HepG2 (cell line): Measurements from ENCODE around the gene GLYR1. TPM values are rescaled to one million over a fixed set of nuclear protein-coding genes. Genes with fewer than 3 reads are reported as not detected.

ENCODE experiments used
- ARNTL ChIP-seq: sonication (generic); formaldehyde crosslinking; IDR thresholded peaks from 2 replicates; pipeline ENCODE4 v1.4.0; 2020; ENCODE audit warnings: mild to moderate bottlenecking, missing genetic modification reagents
- ATAD3A ChIP-seq: sonication (generic); formaldehyde crosslinking; IDR thresholded peaks from 2 replicates; pipeline ENCODE4 v1.4.0; 2020; ENCODE audit warnings: missing genetic modification reagents
- BRCA1 ChIP-seq: sonication (generic); formaldehyde crosslinking; IDR thresholded peaks from 2 replicates; pipeline ENCODE4 v1.4.0; 2020; ENCODE audit warnings: missing genetic modification reagents
- ELK4 ChIP-seq: sonication (generic); formaldehyde crosslinking; IDR thresholded peaks from 2 replicates; pipeline ENCODE4 v1.9.0; 2021; ENCODE audit warnings: missing genetic modification reagents, borderline replicate concordance
- ETV6 ChIP-seq: sonication (generic); formaldehyde crosslinking; conservative IDR thresholded peaks from 2 replicates; pipeline ENCODE4 v1.4.0; 2020; ENCODE audit warnings: missing genetic modification reagents
- HIVEP1 ChIP-seq: sonication (generic); formaldehyde crosslinking; IDR thresholded peaks from 2 replicates; pipeline ENCODE4 v1.4.0; 2020; ENCODE audit warnings: mild to moderate bottlenecking, missing genetic modification reagents
- IKZF1 ChIP-seq: fragments of 450-650 bp; IDR thresholded peaks from 2 replicates; pipeline ENCODE4 v1.7.1; 2016
- MBNL3 ChIP-seq: fragments of 250-450 bp; sonication (Bioruptor Pico); conservative IDR thresholded peaks from 2 replicates; pipeline ENCODE4 v1.8.0; 2022; ENCODE audit warnings: mild to moderate bottlenecking, inconsistent platforms
- MTERF4 ChIP-seq: sonication (generic); formaldehyde crosslinking; IDR thresholded peaks from 2 replicates; pipeline ENCODE4 v1.8.0; 2023; ENCODE audit warnings: mild to moderate bottlenecking, missing genetic modification reagents
- NFKBIZ ChIP-seq: IDR thresholded peaks from 2 replicates; pipeline ENCODE4 v1.6.1; 2018; ENCODE audit warnings: missing genetic modification reagents, missing compliant biosample characterization
- POLR2AphosphoS5 ChIP-seq: IDR thresholded peaks from 2 replicates; pipeline ENCODE4 v1.6.1; 2012; ENCODE audit warnings: low read depth, low read length
- RBM39 ChIP-seq: fragments of 200-400 bp; formaldehyde crosslinking; IDR thresholded peaks from one replicate; pipeline ENCODE4 v1.6.1; 2018; ENCODE audit warnings: antibody characterized with exemption, mild to moderate bottlenecking, low read depth, low read length; ENCODE audit not compliant: poor library complexity, severe bottlenecking
- SALL1 ChIP-seq: sonication (generic); formaldehyde crosslinking; IDR thresholded peaks from 2 replicates; pipeline ENCODE4 v1.8.0; 2022; ENCODE audit warnings: mild to moderate bottlenecking, missing genetic modification reagents
- SKI ChIP-seq: fragments of 450-650 bp; IDR thresholded peaks from one replicate; pipeline ENCODE4 v1.6.1; 2018; ENCODE audit warnings: mild to moderate bottlenecking; ENCODE audit not compliant: partially characterized antibody
- SMAD9 ChIP-seq: sonication (generic); formaldehyde crosslinking; IDR thresholded peaks from 2 replicates; pipeline ENCODE4 v1.5.1; 2020; ENCODE audit warnings: mild to moderate bottlenecking, missing genetic modification reagents
- TAF1 ChIP-seq: sonication (generic); formaldehyde crosslinking; IDR thresholded peaks from 2 replicates; pipeline ENCODE4 v1.4.0; 2020; ENCODE audit warnings: missing genetic modification reagents
- TBX3 ChIP-seq: fragments of 450-650 bp; IDR thresholded peaks from 2 replicates; pipeline ENCODE4 v1.6.1; 2017; ENCODE audit warnings: antibody characterized with exemption, mild to moderate bottlenecking, inconsistent platforms, borderline replicate concordance
- WIZ ChIP-seq: sonication (generic); formaldehyde crosslinking; IDR thresholded peaks from 2 replicates; pipeline ENCODE4 v1.5.1; 2020; ENCODE audit warnings: mild to moderate bottlenecking, missing genetic modification reagents
- ZBTB25 ChIP-seq: IDR thresholded peaks from 2 replicates; pipeline ENCODE4 v1.6.1; 2018; ENCODE audit warnings: missing genetic modification reagents
- ZHX1 ChIP-seq: sonication (generic); formaldehyde crosslinking; IDR thresholded peaks from 2 replicates; pipeline ENCODE4 v1.8.1; 2022; ENCODE audit warnings: low read depth, mild to moderate bottlenecking, missing genetic modification reagents
- ZKSCAN1 ChIP-seq: fragments of 150-350 bp; IDR thresholded peaks from 2 replicates; pipeline ENCODE4 v1.6.1; 2014; ENCODE audit warnings: low read length
- ZNF264 ChIP-seq: sonication (generic); formaldehyde crosslinking; IDR thresholded peaks from 2 replicates; pipeline ENCODE4 v1.4.0; 2020; ENCODE audit warnings: missing genetic modification reagents
- ZNF354B ChIP-seq: sonication (generic); formaldehyde crosslinking; IDR thresholded peaks from 2 replicates; pipeline ENCODE4 v1.8.0; 2022; ENCODE audit warnings: mild to moderate bottlenecking, missing genetic modification reagents
- ZNF383 ChIP-seq: sonication (generic); formaldehyde crosslinking; IDR thresholded peaks from 2 replicates; pipeline ENCODE4 v1.4.0; 2020; ENCODE audit warnings: missing genetic modification reagents, mild to moderate bottlenecking, borderline replicate concordance
- ZNF589 ChIP-seq: sonication (generic); formaldehyde crosslinking; conservative IDR thresholded peaks from 2 replicates; pipeline ENCODE4 v1.8.0; 2022; ENCODE audit warnings: mild to moderate bottlenecking, moderate library complexity, missing genetic modification reagents
- ZNF652 ChIP-seq: IDR thresholded peaks from 2 replicates; pipeline ENCODE4 v1.6.1; 2016; ENCODE audit warnings: low read depth, borderline replicate concordance
- ZSCAN9 ChIP-seq: IDR thresholded peaks from 2 replicates; pipeline ENCODE4 v1.6.1; 2016; ENCODE audit warnings: borderline replicate concordance
- polyA plus RNA-seq, 8 experiments: library from polyadenylated mRNA; depleted of rRNA in 3 of 8; stranded (reverse) in 7 of 8; unstranded in 1 of 8; fragments of >200 nt; fragmentation: Illumina TruSeq in 4 of 8; extraction: Trizol in 4 of 8; gene quantifications; 2 replicates each; pipeline versions ENCODE4 v1.2.1 to v1.2.3, GENCODE V29; 2011 to 2016; ENCODE audit warnings: low read depth in 4 of 8, missing spikeins in 1 of 8, mixed read lengths in 1 of 8; ENCODE audit not compliant: insufficient read depth in 1 of 8
- total RNA-seq, 5 experiments: library from RNA; depleted of rRNA; stranded (reverse); fragments of >200 nt; fragmentation: Illumina TruSeq; extraction: Trizol; gene quantifications; 2 replicates each; pipeline ENCODE4 v1.2.3, GENCODE V29; 2016; ENCODE audit warnings: low read depth in 1 of 5

Gene GLYR1
- total and polyA plus RNA-seq, 2 of the 13 experiments (the other 11 are each of a cell fraction or from before 2014, with no cell fraction given) = 28.3 to 48.7 TPM

GRCh38 chr16:4768549-4769305, 78.4 kb downstream of the GLYR1 start (continued):
- TF ChIP-seq ZNF589 (no peak), ETV6 (no peak), ELK4 (CRISPR knock-in tag) (no peak), ZNF354B (CRISPR knock-in tag) (no peak), TBX3 (no peak), RBM39 (no peak), MTERF4 (CRISPR knock-in tag) (no peak), SKI (no peak), NFKBIZ (no peak), ZNF264 (CRISPR knock-in tag) (peak; percentile 56; the same call in 1 of the 2 replicates), ARNTL (CRISPR knock-in tag) (peak; percentile 40; the same call in 1 of the 2 replicates), ZNF383 (CRISPR knock-in tag) (no peak), BRCA1 (CRISPR knock-in tag) (no peak; the same call in 1 of the 2 replicates), ZNF652 (peak; percentile 69; the same call in 1 of the 2 replicates), SMAD9 (CRISPR knock-in tag) (no peak), SALL1 (CRISPR knock-in tag) (peak; percentile 78), ZBTB25 (CRISPR knock-in tag) (peak; percentile 68; the same call in 1 of the 2 replicates), POLR2AphosphoS5 (peak; percentile 97), WIZ (CRISPR knock-in tag) (no peak; the same call in 1 of the 2 replicates), ZKSCAN1 (no peak), HIVEP1 (CRISPR knock-in tag) (no peak), ZHX1 (CRISPR knock-in tag) (no peak), ZSCAN9 (CRISPR knock-in tag) (peak; percentile 60; the same call in 1 of the 2 replicates), MBNL3 (CRISPR knock-in tag) (no peak), IKZF1 (no peak), TAF1 (CRISPR knock-in tag) (peak; percentile 87), ATAD3A (CRISPR knock-in tag) (no peak)
